HEK293T (cell line): ENCODE results near the gene SGIP1.

Experiments
- ARNT ChIP-seq: fragments of 450-650 bp; IDR thresholded peaks from 2 replicates; pipeline ENCODE4 v1.6.1; 2017; ENCODE audit warnings: mild to moderate bottlenecking
- CTBP1 ChIP-seq: fragments of 450-650 bp; IDR thresholded peaks from 2 replicates; pipeline ENCODE4 v1.6.1; 2016; ENCODE audit warnings: borderline replicate concordance

- TF ChIP-seq CTBP1 (no peak), ARNT (no peak)
Observed at GRCh38 chr1:66747501-66747900, 213.5 kb downstream of the SGIP1 start.
